HUES6 (cell line): ENCODE results near the gene FAM228B.
"Not testable (repeated sequence)": the region's sequence is repeated elsewhere in the genome, so short reads cannot be mapped to it uniquely, and the experiment has no call there.

Source experiments
- H3K27ac ChIP-seq: 2 replicates; pipeline ENCODE4 v1.7.0; 2013; ENCODE audit warnings: low read depth, mild to moderate bottlenecking, low read length, inconsistent platforms
- H3K27me3 ChIP-seq: 2 replicates; pipeline ENCODE4 v1.6.1; 2013; ENCODE audit warnings: low read length; ENCODE audit not compliant: control insufficient read depth, insufficient read depth
- H3K36me3 ChIP-seq: 2 replicates; pipeline ENCODE4 v1.6.1; 2013; ENCODE audit warnings: low read length; ENCODE audit not compliant: control insufficient read depth, insufficient read depth
- H3K4me1 ChIP-seq: 2 replicates; pipeline ENCODE4 v1.6.1; 2013; ENCODE audit warnings: low read length; ENCODE audit not compliant: control insufficient read depth, insufficient read depth
- H3K4me3 ChIP-seq: 2 replicates; pipeline ENCODE4 v1.5.1; 2013; ENCODE audit warnings: low read depth, low read length
- H3K9ac ChIP-seq: one replicate; pipeline ENCODE4 v1.6.1; 2013; ENCODE audit warnings: mild to moderate bottlenecking, low read length
- H3K9me3 ChIP-seq: 2 replicates; pipeline ENCODE4 v1.6.1; 2013; ENCODE audit warnings: low read depth, low read length; ENCODE audit not compliant: control insufficient read depth, insufficient read depth

The FAM228B gene

DNA sequence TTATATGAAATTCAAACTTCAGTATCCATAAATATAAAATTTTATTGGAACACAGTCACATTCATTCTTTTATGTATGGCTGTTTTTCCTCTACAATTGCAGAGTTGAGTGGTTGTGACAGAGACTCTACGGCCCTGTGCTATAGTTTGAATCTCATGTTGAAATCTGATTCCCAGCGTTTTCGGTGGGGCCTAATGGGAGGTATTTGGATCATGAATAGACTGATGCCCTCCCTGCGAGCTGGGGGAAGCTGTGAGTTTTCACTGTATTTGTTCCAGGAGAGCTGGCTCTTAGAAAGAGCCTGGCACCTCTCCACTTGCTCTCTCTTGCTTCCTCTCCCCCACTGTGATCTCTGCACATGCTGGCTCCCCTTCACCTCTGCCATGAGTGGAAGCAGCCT is 1.8 kb upstream of the FAM228B start:
- H3K4me1 ChIP-seq, result peaks cover 13% of the 10 kb centered on the region; the same call in 1 of the 2 replicates
- no peak overlapping the region for H3K27ac ChIP-seq
- H3K27me3 ChIP-seq, result peaks cover 15% of the 10 kb centered on the region
- H3K4me3 ChIP-seq, result no peak overlapping the region
- no peaks in the 10 kb centered on the region for H3K9me3 ChIP-seq
- no peaks in the 10 kb centered on the region for H3K36me3 ChIP-seq
- no peak overlapping the region for H3K9ac ChIP-seq

DNA sequence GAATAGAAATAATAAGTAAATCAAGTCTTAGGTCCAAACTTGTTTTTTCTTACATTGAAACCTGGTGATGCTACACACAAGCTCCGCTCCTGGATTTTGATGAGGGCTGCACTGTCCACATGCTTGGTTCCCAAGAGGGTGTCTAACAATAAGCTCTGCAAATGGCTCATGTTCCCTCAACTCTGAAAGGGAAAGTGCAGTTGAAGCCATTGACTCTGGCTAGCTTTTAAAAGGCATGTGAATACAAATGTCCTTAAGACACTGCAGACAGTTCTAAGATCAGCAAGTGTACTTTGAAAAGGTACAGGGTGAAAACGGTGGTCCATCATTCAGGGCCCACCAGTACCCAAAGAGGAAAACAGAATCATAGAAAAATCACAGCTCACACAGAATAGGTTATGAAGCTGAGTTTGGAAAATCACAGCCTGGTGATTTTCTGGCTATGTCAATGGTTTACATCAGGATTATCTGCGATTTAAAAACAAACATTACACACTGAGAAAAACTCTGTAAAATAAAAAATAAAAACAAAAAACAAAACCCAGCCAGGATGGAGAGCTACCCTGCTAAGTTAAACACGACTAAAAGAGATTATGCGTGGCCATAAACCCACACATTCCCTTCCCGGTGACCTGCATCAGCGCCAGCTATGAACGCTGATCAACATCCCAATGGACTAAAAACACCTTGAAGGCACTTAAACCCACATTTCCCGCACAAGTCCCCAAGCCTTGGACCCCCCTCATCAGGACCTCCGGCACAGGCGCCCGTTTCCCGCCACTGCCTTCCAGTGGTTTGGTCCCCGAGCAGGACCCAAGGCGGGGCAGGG is 689 bp upstream of the FAM228B start:
- Histone ChIP-seq H3K4me3 (peak overlapping the region; percentile 76), H3K4me1 (peaks cover 13% of the 10 kb centered on the region; the same call in 1 of the 2 replicates), H3K27me3 (peaks cover 15% of the 10 kb centered on the region), H3K36me3 (no peaks in the 10 kb centered on the region), H3K27ac (no peak overlapping the region), H3K9ac (peak overlapping the region; percentile 93), H3K9me3 (no peaks in the 10 kb centered on the region)

DNA sequence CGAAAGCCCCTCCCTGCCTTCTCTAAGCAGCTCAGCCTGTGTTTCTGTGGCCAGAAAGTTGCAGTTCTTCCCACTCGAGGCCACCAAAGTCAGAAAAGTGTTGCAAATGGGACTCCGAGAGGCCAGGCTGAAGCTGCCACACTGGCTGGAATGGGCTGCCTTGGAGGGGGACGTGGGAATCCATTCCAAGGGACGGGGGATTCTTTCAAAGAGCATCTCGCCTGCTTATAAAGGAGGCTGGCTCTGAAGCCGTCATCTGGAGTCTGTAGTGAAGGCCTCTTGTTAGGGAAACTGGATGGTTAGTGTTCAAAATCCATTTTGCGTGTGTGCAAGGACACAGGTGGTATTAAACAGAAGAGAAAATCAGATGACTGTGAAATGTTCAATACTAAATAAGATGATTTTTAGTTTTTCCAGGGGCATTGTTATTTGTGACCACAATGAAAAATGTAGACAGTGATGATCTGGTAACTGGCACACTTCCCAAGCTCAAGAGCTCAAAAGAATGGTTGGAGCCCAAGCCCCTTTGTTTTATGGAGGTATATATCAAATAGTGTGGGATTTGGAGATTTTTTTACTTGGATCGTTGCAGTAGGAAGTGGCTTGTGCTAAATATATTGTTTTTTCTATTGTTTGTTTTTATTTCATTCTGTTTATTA is 782 bp downstream of the FAM228B start:
- no peaks in the 10 kb centered on the region for H3K9me3 ChIP-seq
- H3K9ac ChIP-seq, result peak overlapping the region; percentile 93
- H3K36me3 ChIP-seq, result no peaks in the 10 kb centered on the region
- H3K27me3 ChIP-seq, result peaks cover 15% of the 10 kb centered on the region
- peaks cover 13% of the 10 kb centered on the region; the same call in 1 of the 2 replicates for H3K4me1 ChIP-seq
- H3K27ac ChIP-seq, result peak overlapping the region; percentile 59; the same call in 1 of the 2 replicates
- peak overlapping the region; percentile 76 for H3K4me3 ChIP-seq

DNA sequence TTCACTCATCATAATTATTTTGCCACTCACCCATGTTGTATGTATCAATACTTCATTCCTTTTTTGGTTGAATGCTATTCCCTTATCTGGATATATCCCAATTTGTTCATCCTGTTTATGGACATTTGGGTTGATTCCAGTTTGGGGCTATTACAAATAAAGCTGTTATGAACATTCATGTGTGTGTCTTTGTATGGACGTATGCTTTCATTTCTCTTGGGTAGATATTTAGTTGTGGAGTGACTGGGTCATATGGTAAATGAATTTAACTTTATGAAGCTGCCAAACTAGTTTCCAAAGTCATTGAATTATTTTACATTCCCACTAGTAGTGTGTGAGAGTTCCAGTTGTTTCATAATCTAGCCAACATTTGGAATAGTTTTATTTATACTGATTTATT is 2.7 kb downstream of the FAM228B start:
- Histone ChIP-seq H3K27me3 (peaks cover 15% of the 10 kb centered on the region), H3K4me1 (peaks cover 13% of the 10 kb centered on the region; the same call in 1 of the 2 replicates), H3K9me3 (no peaks in the 10 kb centered on the region)

DNA sequence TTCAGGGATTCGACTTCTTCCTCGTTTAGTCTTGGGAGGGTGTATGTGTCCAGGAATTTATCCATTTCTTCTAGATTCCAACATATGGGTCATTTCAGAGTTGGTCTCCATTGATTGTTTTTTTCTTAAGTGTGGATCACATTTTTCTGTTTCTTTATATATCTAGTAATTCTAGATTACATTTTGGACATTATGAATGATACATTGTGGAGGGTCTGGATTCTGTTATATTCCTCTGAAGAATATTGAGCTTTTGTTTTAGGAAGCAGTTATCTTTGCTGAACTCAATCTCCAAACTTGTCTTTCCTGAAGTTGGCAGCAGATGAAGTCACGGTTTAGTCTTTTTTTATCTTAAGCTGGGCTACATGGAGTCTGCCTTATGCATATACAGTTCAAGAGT is 9.3 kb downstream of the FAM228B start:
- Histone ChIP-seq H3K27ac (no peak overlapping the region), H3K27me3 (no peaks in the 10 kb centered on the region), H3K4me1 (no peaks in the 10 kb centered on the region), H3K9me3 (peaks cover 4% of the 10 kb centered on the region; the same call in 1 of the 2 replicates), H3K9ac (no peak overlapping the region), H3K4me3 (no peak overlapping the region), H3K36me3 (no peaks in the 10 kb centered on the region)

More for the DNA sequence above, 2.7 kb downstream of the FAM228B start:
- H3K4me3 ChIP-seq, result no peak overlapping the region
- no peak overlapping the region for H3K27ac ChIP-seq
- no peaks in the 10 kb centered on the region for H3K36me3 ChIP-seq
- H3K9ac ChIP-seq, result no peak overlapping the region

DNA sequence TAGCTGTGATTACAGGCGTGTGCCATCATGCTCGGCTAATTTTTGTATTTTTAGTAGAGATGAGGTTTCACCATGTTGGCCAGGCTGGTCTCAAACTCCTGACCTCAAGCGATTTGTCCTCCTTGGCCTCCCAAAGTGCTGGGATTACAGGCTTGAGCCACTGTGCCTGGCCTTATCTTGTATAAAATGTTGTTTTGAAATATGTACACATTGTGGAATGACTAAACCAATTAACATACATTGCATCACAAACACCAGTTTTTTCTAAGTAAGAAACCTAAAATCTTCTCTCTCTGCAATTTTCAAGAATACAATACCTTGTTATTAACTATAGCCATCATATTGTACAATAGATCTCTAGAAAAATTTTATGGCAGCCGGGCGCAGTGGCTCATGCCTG is 17.0 kb downstream of the FAM228B start:
- not testable (repeated sequence) for H3K36me3 ChIP-seq, H3K27ac ChIP-seq, H3K9me3 ChIP-seq, H3K27me3 ChIP-seq, H3K4me3 ChIP-seq, H3K4me1 ChIP-seq, H3K9ac ChIP-seq

DNA sequence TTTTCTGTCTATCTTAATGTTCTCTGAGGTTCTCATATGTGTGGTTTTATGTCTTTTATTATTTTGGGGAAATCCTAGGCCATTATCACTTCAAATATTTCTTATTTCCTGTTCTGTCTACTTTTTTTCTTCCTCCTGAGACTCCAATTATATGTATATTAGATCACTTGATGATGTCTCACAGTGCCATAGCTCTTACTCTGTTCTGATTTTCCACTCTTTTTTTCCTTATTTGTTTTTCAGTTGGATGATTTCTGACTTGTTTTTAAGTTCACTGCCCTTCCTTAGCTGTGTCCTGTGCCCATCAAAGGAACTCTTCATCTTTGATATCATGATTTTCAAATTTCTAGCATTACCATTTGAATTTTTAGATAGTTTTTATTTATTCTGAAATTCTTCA is 24.1 kb downstream of the FAM228B start:
- no peak overlapping the region for H3K9ac ChIP-seq
- H3K4me1 ChIP-seq, result no peaks in the 10 kb centered on the region
- H3K27ac ChIP-seq, result no peak overlapping the region
- H3K27me3 ChIP-seq, result no peaks in the 10 kb centered on the region
- H3K4me3 ChIP-seq, result no peak overlapping the region
- H3K9me3 ChIP-seq, result peaks cover 10% of the 10 kb centered on the region
- H3K36me3 ChIP-seq, result no peaks in the 10 kb centered on the region

DNA sequence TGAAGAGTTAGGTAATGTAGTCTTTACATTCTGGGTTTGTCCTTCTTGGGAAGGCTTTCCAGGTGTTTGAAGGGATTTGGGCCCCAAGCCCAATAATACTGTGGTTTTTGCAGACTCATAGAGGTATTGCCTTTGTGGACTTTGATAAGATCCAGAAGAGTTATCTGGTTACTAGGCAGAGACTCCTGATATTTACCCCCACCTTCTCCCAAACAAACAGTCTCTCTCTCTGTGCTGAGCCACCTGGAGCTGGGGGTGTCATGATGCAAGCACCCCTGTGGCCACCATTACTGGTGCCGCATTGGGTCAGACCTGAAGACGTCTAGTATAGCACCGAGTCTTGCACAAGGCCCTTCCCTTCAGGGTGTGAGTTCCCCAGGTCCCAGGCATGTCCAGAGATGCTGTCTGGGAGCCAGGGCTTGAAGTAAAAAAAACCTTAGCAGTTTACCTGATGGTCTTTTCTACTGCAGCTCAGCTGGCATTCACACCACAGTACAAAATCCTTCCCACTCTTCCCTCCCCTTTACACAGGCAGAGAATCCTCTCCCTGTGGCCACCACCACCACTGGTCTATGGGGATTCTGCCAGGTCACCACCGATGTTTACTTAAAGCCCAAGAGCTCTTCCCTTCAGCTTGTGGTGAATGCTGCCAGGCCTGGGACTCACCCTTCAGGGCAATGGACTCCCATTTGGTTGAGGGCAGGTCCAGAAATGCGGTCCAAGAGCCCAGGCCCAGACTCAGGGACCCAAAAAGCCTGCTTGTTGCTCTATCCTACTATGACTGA is 29.3 kb downstream of the FAM228B start:
- no peaks in the 10 kb centered on the region for H3K36me3 ChIP-seq
- H3K27ac ChIP-seq, result no peak overlapping the region

DNA sequence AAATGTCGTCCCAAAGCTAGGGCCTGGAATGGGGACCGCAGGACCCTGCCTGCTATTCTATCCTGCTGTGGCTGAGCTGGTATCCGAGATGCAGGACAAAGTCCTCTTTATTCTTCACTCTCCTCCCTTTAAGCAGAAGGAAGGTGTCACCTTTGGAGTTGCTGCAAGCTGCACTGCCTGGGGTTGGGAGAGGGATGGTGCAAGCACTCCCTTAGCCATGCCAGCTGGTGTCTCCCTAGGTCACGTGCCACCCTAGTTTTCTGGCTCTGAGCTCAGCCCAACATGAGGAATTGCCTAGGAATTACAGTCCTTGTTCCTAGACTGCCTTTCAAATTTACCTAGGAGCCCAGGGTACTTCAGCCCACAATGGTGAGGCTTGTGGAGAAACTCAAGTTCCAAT is 30.2 kb downstream of the FAM228B start:
- no peaks in the 10 kb centered on the region for H3K4me1 ChIP-seq
- H3K27ac ChIP-seq, result no peak overlapping the region
- peaks cover 3% of the 10 kb centered on the region; the same call in 1 of the 2 replicates for H3K9me3 ChIP-seq
- H3K36me3 ChIP-seq, result no peaks in the 10 kb centered on the region
- H3K4me3 ChIP-seq, result no peak overlapping the region
- H3K27me3 ChIP-seq, result no peaks in the 10 kb centered on the region
- H3K9ac ChIP-seq, result no peak overlapping the region

More for the DNA sequence above, 29.3 kb downstream of the FAM228B start:
- H3K4me1 ChIP-seq, result no peaks in the 10 kb centered on the region
- no peaks in the 10 kb centered on the region for H3K27me3 ChIP-seq
- no peak overlapping the region for H3K4me3 ChIP-seq
- peaks cover 8% of the 10 kb centered on the region for H3K9me3 ChIP-seq
- no peak overlapping the region for H3K9ac ChIP-seq

DNA sequence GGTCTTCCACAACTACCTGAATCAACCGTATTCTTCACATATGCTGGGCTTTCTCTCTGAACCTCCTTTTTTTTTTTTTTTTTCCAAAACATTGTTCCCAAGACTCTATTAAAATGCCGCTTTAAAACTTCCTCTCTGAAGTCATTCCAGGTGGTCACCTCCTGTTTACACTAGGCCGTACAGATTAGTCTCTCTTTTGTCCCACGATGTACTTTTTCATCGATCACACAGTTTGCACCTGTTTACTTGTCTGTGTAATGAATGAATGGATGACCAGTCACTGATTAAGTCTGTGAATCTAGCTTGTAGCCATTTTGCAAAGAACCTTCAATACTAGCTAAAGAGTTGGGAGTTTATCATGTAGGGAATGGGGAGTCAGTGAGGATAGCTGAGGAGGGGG is 34.9 kb downstream of the FAM228B start:
- Histone ChIP-seq H3K27ac (no peak overlapping the region), H3K27me3 (no peaks in the 10 kb centered on the region), H3K4me1 (no peaks in the 10 kb centered on the region), H3K4me3 (no peak overlapping the region), H3K9me3 (peaks cover 6% of the 10 kb centered on the region), H3K9ac (no peak overlapping the region), H3K36me3 (no peaks in the 10 kb centered on the region)
